Activated gamma-delta T cell (primary cell): ENCODE data around the gene CLIC1.
A peak's percentile ranks its signal among the peaks of the same experiment; 100 is the strongest.

Experiments
- DNase-seq: peaks from one replicate; lab custom pipeline; 2025; lab: John Stamatoyannopoulos, UW
- total RNA-seq, 2 donors: gene quantifications; one replicate each; lab custom pipeline; 2026; lab: John Stamatoyannopoulos, UW

CLIC1 gene
- 143 to 182 reads per million in 2 donors for total RNA-seq

- DNase-seq, result peak; percentile 47
These were observed at the start of gene CLIC1 for GRCh38 chr6:31736021-31736767. Gene CLIC1, minus strand, starts transcription at chr6:31736530. Its CDS starts 230 bp downstream, at chr6:31736300.

GRCh38 chr6:31785475-31785874 is 49.1 kb upstream of the CLIC1 start:
- DNase-seq, result no peak

- no peak for DNase-seq
These were observed 48.0 kb upstream of the CLIC1 start for GRCh38 chr6:31784098-31784925.

- DNase-seq, result no peak
These were observed 46.0 kb upstream of the CLIC1 start for GRCh38 chr6:31782126-31782855.

- DNase-seq, result no peak
These were observed 45.2 kb upstream of the CLIC1 start for GRCh38 chr6:31781244-31782125.

- DNase-seq, result no peak
These were observed 44.3 kb upstream of the CLIC1 start for GRCh38 chr6:31780507-31781243.

GRCh38 chr6:31779908-31780307 is 43.6 kb upstream of the CLIC1 start:
- no peak for DNase-seq

GRCh38 chr6:31778999-31779885 is 42.9 kb upstream of the CLIC1 start:
- no peak for DNase-seq

GRCh38 chr6:31778193-31778592 is 41.9 kb upstream of the CLIC1 start:
- no peak for DNase-seq

GRCh38 chr6:31777667-31778050 is 41.3 kb upstream of the CLIC1 start:
- no peak for DNase-seq

GRCh38 chr6:31776989-31777666 is 40.8 kb upstream of the CLIC1 start, which contains the start of gene VWA7:
Gene VWA7, minus strand, starts transcription at chr6:31777328. Its CDS starts 549 bp downstream, at chr6:31776779.
- DNase-seq, result peak; percentile 50

- no peak for DNase-seq
These were observed 40.2 kb upstream of the CLIC1 start for GRCh38 chr6:31776485-31776988.

- DNase-seq, result no peak
These were observed 39.5 kb upstream of the CLIC1 start for GRCh38 chr6:31775633-31776484.

GRCh38 chr6:31775184-31775583 is 38.9 kb upstream of the CLIC1 start:
- DNase-seq, result no peak

- no peak for DNase-seq
These were observed 35.6 kb upstream of the CLIC1 start for GRCh38 chr6:31771992-31772358.

- DNase-seq, result no peak
These were observed 34.5 kb upstream of the CLIC1 start for GRCh38 chr6:31770860-31771259.

- DNase-seq, result no peak
These were observed 33.5 kb upstream of the CLIC1 start for GRCh38 chr6:31769684-31770371.
